ENCODE results near the gene PDE4D.

The PDE4D gene

DNA sequence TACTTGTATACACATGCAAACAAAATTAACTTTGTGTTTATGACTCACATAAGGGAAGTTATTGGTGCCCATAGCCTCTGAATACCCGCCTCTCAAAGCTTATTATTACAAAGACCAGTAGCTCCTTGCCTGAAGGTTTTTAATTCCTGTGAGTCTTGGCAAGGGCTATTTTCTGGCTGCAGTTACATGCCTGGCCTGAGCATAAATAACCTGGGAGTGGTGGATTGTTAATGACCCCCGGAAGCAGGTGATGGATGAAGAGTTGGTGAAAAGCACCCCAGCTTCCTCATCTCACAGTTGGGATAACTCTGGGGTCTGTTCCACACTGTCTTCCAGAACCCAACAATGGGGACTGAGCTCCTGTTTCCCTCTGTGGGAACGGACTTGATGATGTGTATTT lies 594.5 kb downstream of the PDE4D start:
- DNase-seq (ENCODE audit: insufficient read length, low spot score) (no peak), FAIRE-seq (no peak)
- TF ChIP-seq POLR2A (IDR thresholded peaks at IDR 0.05; ENCODE audit: low read depth, low read length), result no peak

DNA sequence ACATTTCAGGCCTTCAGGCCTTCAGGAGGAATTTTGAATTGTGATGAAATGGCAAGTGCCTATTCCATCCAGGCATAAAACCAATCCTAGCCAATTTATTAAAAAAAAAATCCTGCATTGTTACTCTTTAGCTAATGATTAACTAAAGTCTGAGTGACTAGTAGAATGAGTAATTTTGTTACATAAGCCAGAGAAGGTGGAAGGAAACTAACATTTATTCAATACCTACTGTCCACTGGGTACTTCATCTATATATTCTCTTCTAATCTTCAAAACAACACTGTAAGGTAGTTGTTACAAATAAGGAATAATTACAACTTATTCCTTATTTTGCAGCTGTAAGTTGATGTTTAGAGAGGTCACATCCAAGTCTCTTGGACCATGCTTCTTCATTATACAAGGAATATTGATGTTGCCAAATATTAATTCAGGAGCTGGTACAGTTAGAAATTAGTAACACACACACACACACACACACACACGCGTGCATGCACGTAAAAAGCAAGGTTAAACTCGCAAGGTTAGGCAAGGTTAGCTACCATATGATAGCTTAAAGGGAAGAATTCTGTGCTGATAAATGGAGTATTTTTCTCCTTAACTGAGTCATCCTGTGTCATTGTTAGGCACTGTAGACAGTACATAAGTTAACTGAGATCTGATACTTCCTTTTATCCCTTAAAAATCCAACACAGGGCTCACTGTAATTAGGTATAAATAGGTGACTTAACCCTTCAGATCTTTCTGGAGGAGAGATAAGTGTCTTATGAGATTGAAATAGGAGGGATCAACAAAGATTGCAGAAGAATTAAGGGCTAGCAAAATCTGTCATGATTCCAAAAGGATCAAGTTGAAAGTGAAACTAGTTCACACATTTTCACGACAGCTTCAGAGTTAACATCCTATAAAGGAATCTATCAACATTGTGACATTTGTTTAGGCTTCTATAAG lies 596.9 kb downstream of the PDE4D start:
- DNase-seq (ENCODE audit: insufficient read length, low spot score) (no peak), FAIRE-seq (no peak)
- TF ChIP-seq TAF1 (IDR thresholded peaks at IDR 0.05; ENCODE audit: low read depth, low read length) (no peak), POU2F2 (IDR thresholded peaks at IDR 0.05; ENCODE audit: low read depth, low read length) (no peak), POLR2A (IDR thresholded peaks at IDR 0.05; ENCODE audit: low read depth, low read length) (no peak), POLR2AphosphoS5 (IDR thresholded peaks at IDR 0.05; ENCODE audit: low read depth, low read length) (no peak)

GRCh38 chr5:59293700-59294099 lies 599.8 kb downstream of the PDE4D start:
- no peak for TF ChIP-seq POLR2A (IDR thresholded peaks at IDR 0.05; ENCODE audit: low read depth, low read length)
- TF ChIP-seq TAF1 (IDR thresholded peaks at IDR 0.05; ENCODE audit: low read depth, low read length), result no peak
- TF ChIP-seq PAX5 (IDR thresholded peaks at IDR 0.05; ENCODE audit: insufficient read depth, low read length, severe bottlenecking), result no peak
- TF ChIP-seq POU2F2 (IDR thresholded peaks at IDR 0.05; ENCODE audit: low read depth, low read length), result no peak
- TF ChIP-seq SPI1 (IDR thresholded peaks at IDR 0.05; ENCODE audit: low read depth, low read length), result no peak
- no peak for FAIRE-seq
- DNase-seq (ENCODE audit: insufficient read length, low spot score), result no peak

DNA sequence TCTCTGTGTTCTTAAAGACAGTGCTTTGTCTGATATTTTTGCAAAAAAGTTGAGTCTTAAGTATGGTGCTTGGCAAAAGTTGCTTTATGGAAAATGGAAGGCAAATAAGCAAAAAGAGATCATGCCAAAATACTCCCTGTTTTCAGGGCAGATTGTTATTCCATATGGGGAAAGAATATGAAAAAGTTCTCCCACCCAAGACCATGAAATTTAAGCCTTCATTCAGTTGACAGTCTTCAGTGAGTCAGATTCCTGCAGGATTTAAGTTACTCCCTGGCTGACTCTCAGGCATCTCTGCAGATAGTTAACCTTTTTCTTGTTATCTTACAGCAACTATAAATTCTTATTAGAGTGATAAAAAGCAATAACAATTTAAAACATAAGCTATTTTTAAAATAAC lies 601.6 kb downstream of the PDE4D start:
- no peak for DNase-seq (ENCODE audit: insufficient read length, low spot score)
- TF ChIP-seq TAF1 (IDR thresholded peaks at IDR 0.05; ENCODE audit: low read depth, low read length), result no peak
- no peak for TF ChIP-seq POU2F2 (IDR thresholded peaks at IDR 0.05; ENCODE audit: low read depth, low read length)
- no peak for TF ChIP-seq PAX5 (IDR thresholded peaks at IDR 0.05; ENCODE audit: insufficient read depth, low read length, severe bottlenecking)
- TF ChIP-seq SPI1 (IDR thresholded peaks at IDR 0.05; ENCODE audit: low read depth, low read length), result no peak
- no peak for TF ChIP-seq POLR2AphosphoS5 (IDR thresholded peaks at IDR 0.05; ENCODE audit: low read depth, low read length)
- TF ChIP-seq POLR2A (IDR thresholded peaks at IDR 0.05; ENCODE audit: low read depth, low read length), result no peak
- no peak for FAIRE-seq

DNA sequence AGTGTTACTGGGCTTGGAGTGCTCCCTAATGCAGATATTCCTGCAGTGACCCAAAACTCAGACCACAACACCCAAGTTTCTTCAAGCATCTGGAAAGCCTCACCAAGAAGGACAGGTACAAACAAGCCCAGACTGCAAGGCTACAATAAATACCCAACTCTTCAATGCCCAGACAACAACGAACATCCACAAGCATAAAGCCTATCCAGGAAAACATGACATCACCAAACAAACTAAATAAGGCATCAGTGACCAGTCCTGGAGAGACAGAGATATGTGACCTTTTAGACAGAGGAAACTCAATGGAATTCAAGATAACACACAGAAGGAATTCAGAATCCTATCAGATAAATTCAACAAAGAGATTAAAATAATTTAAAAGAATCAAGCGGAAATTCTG lies 605.6 kb downstream of the PDE4D start:
- FAIRE-seq, result no peak
- TF ChIP-seq POU2F2 (IDR thresholded peaks at IDR 0.05; ENCODE audit: low read depth, low read length), result no peak
- TF ChIP-seq SPI1 (IDR thresholded peaks at IDR 0.05; ENCODE audit: low read depth, low read length), result no peak
- TF ChIP-seq PAX5 (IDR thresholded peaks at IDR 0.05; ENCODE audit: insufficient read depth, low read length, severe bottlenecking), result no peak
- no peak for TF ChIP-seq POLR2A (IDR thresholded peaks at IDR 0.05; ENCODE audit: low read depth, low read length)
- no peak for TF ChIP-seq TAF1 (IDR thresholded peaks at IDR 0.05; ENCODE audit: low read depth, low read length)
- TF ChIP-seq POLR2AphosphoS5 (IDR thresholded peaks at IDR 0.05; ENCODE audit: low read depth, low read length), result no peak
- DNase-seq (ENCODE audit: insufficient read length, low spot score), result no peak

DNA sequence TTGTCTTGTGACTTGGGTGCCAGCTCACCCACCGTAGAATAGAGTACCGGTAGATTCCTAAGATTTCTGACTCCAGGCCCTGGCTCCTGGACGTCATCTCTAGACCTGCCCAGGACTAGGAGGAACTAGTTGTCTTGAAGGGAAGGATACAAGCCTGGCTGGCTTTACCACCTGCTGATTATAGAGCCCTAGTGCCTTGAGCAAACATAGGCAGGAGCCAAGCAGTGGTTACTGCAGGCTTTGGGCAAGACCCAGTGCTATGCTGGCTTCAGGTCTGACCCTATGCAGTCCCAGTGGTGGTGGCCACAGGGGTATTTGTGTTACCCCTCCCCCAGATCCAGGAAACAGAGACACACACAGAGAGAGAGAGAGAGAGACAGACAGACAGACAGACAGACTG lies 606.2 kb downstream of the PDE4D start:
- no peak for TF ChIP-seq POLR2AphosphoS5 (IDR thresholded peaks at IDR 0.05; ENCODE audit: low read depth, low read length)
- TF ChIP-seq TAF1 (IDR thresholded peaks at IDR 0.05; ENCODE audit: low read depth, low read length), result no peak
- no peak for TF ChIP-seq SPI1 (IDR thresholded peaks at IDR 0.05; ENCODE audit: low read depth, low read length)
- no peak for TF ChIP-seq POLR2A (IDR thresholded peaks at IDR 0.05; ENCODE audit: low read depth, low read length)
- no peak for TF ChIP-seq POU2F2 (IDR thresholded peaks at IDR 0.05; ENCODE audit: low read depth, low read length)
- no peak for TF ChIP-seq PAX5 (IDR thresholded peaks at IDR 0.05; ENCODE audit: insufficient read depth, low read length, severe bottlenecking)
- DNase-seq (ENCODE audit: insufficient read length, low spot score) (no peak), FAIRE-seq (no peak)

- FAIRE-seq (no peak), DNase-seq (ENCODE audit: insufficient read length, low spot score) (no peak)
- TF ChIP-seq SPI1 (IDR thresholded peaks at IDR 0.05; ENCODE audit: low read depth, low read length) (no peak), POLR2AphosphoS5 (IDR thresholded peaks at IDR 0.05; ENCODE audit: low read depth, low read length) (no peak), PAX5 (IDR thresholded peaks at IDR 0.05; ENCODE audit: insufficient read depth, low read length, severe bottlenecking) (no peak), POLR2A (IDR thresholded peaks at IDR 0.05; ENCODE audit: low read depth, low read length) (no peak), TAF1 (IDR thresholded peaks at IDR 0.05; ENCODE audit: low read depth, low read length) (no peak), POU2F2 (IDR thresholded peaks at IDR 0.05; ENCODE audit: low read depth, low read length) (no peak)
Observed at GRCh38 chr5:59286510-59286909, 607.0 kb downstream of the PDE4D start.

- TF ChIP-seq POU2F2 (IDR thresholded peaks at IDR 0.05; ENCODE audit: low read depth, low read length) (no peak), POLR2AphosphoS5 (IDR thresholded peaks at IDR 0.05; ENCODE audit: low read depth, low read length) (no peak), TAF1 (IDR thresholded peaks at IDR 0.05; ENCODE audit: low read depth, low read length) (no peak), POLR2A (IDR thresholded peaks at IDR 0.05; ENCODE audit: low read depth, low read length) (no peak), PAX5 (IDR thresholded peaks at IDR 0.05; ENCODE audit: insufficient read depth, low read length, severe bottlenecking) (no peak), SPI1 (IDR thresholded peaks at IDR 0.05; ENCODE audit: low read depth, low read length) (no peak)
- FAIRE-seq, result no peak
- no peak for DNase-seq (ENCODE audit: insufficient read length, low spot score)
Observed at GRCh38 chr5:59285300-59286016, 608.1 kb downstream of the PDE4D start.

- FAIRE-seq (no peak), DNase-seq (ENCODE audit: insufficient read length, low spot score) (no peak)
- no peak for TF ChIP-seq TAF1 (IDR thresholded peaks at IDR 0.05; ENCODE audit: low read depth, low read length)
- TF ChIP-seq PAX5 (IDR thresholded peaks at IDR 0.05; ENCODE audit: insufficient read depth, low read length, severe bottlenecking), result no peak
- no peak for TF ChIP-seq SPI1 (IDR thresholded peaks at IDR 0.05; ENCODE audit: low read depth, low read length)
- no peak for TF ChIP-seq POU2F2 (IDR thresholded peaks at IDR 0.05; ENCODE audit: low read depth, low read length)
- no peak for TF ChIP-seq POLR2A (IDR thresholded peaks at IDR 0.05; ENCODE audit: low read depth, low read length)
- TF ChIP-seq POLR2AphosphoS5 (IDR thresholded peaks at IDR 0.05; ENCODE audit: low read depth, low read length), result no peak
Observed at GRCh38 chr5:59282726-59283125, 610.8 kb downstream of the PDE4D start.
